Osteocyte (in vitro differentiated cells): Measurements from ENCODE around the gene CCDC51. TPM values are rescaled to one million over a fixed set of nuclear protein-coding genes. Genes with fewer than 3 reads are reported as not detected.

Experiments
- DNase-seq: peaks from one replicate; pipeline ENCODE4 v3.0.0; 2021; ENCODE audit warnings: mixed read lengths; ENCODE audit not compliant: unreplicated experiment; ENCODE audit errors: extremely low spot score
- H3K27ac Mint-ChIP-seq: one replicate; pipeline ENCODE4 v1.8.0; 2021; ENCODE audit warnings: mild to moderate bottlenecking, mixed read lengths; ENCODE audit not compliant: unreplicated experiment
- H3K27me3 Mint-ChIP-seq: one replicate; pipeline ENCODE4 v1.8.0; 2021; ENCODE audit warnings: mixed read lengths; ENCODE audit not compliant: unreplicated experiment
- H3K36me3 Mint-ChIP-seq: one replicate; pipeline ENCODE4 v1.8.0; 2021; ENCODE audit warnings: mixed read lengths; ENCODE audit not compliant: unreplicated experiment
- H3K4me1 Mint-ChIP-seq: one replicate; pipeline ENCODE4 v1.8.0; 2021; ENCODE audit warnings: mixed read lengths; ENCODE audit not compliant: unreplicated experiment
- H3K4me3 Mint-ChIP-seq: one replicate; pipeline ENCODE4 v1.8.0; 2021; ENCODE audit warnings: mild to moderate bottlenecking, moderate library complexity, mixed read lengths; ENCODE audit not compliant: unreplicated experiment
- H3K9me3 Mint-ChIP-seq: one replicate; pipeline ENCODE4 v1.8.0; 2021; ENCODE audit warnings: mixed read lengths; ENCODE audit not compliant: unreplicated experiment
- total RNA-seq: library from RNA; stranded (reverse); gene quantifications from 2 replicates; pipeline ENCODE4 v1.2.1, GENCODE V29; 2021
- TF ChIP-seq, protein P1 (sequence below): fragments of 200-600 bp; sonication (generic); IDR thresholded peaks from 2 replicates; pipeline ENCODE4 v1.5.0; 2021; ENCODE audit warnings: antibody characterized with exemption, mild to moderate bottlenecking, moderate library complexity

CCDC51 gene
- total RNA-seq, 1 donor from 2014 or later: 11.3 TPM

DNA sequence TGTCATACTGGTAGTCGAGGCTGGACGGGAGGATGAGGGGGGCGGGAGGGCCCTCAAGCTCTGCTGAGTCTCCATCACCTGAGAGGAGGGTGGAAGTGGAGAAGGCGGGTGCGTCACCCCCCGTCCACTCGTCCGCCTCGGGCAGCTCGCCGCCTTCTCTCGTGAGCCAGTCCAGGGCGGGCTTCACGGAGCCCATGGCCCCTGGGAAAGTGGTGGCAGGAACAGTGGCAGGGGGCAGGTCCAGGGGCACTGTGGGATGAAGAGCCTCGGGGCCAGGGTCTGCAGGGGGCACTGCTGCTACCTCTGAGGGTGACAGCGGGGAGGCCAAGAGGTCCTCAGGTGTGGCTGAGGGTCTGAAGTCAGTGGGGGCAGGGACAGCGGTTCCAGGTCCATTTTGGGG lies 20.3 kb downstream of the CCDC51 start:
- H3K9me3 Mint-ChIP-seq: no peaks in the 10 kb centered on the region
- H3K27ac Mint-ChIP-seq: no peak overlapping the region
- H3K36me3 Mint-ChIP-seq: peaks cover 23% of the 10 kb centered on the region
- TF ChIP-seq, protein P1, sequence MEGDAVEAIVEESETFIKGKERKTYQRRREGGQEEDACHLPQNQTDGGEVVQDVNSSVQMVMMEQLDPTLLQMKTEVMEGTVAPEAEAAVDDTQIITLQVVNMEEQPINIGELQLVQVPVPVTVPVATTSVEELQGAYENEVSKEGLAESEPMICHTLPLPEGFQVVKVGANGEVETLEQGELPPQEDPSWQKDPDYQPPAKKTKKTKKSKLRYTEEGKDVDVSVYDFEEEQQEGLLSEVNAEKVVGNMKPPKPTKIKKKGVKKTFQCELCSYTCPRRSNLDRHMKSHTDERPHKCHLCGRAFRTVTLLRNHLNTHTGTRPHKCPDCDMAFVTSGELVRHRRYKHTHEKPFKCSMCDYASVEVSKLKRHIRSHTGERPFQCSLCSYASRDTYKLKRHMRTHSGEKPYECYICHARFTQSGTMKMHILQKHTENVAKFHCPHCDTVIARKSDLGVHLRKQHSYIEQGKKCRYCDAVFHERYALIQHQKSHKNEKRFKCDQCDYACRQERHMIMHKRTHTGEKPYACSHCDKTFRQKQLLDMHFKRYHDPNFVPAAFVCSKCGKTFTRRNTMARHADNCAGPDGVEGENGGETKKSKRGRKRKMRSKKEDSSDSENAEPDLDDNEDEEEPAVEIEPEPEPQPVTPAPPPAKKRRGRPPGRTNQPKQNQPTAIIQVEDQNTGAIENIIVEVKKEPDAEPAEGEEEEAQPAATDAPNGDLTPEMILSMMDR: no peak
- no peak overlapping the region for H3K4me3 Mint-ChIP-seq
- DNase-seq: no peak
- peaks cover 13% of the 10 kb centered on the region for H3K4me1 Mint-ChIP-seq
- H3K27me3 Mint-ChIP-seq: no peaks in the 10 kb centered on the region

DNA sequence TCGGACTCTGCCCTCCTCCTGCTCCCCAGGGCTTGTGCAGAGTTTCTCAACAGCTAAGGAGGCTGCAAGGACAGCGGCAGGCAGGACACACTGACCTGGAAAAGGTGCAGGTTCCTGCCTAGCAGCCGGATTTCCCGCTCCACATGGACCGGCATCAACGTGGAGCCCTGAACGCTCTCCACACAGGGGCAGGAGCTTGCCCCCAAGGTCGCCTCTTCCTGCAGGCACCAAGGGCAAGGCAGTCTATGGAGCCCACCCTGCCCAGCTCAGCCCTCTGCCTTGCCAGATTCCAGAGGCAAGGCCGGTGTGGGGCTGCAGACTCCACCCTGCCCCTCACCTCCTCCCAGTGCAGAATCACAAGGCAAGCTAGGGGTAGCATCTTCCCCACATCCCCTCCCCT lies 20.8 kb downstream of the CCDC51 start:
- Mint-ChIP-seq H3K9me3 (no peaks in the 10 kb centered on the region), H3K36me3 (peaks cover 23% of the 10 kb centered on the region), H3K27ac (no peak overlapping the region), H3K4me1 (peaks cover 8% of the 10 kb centered on the region), H3K27me3 (no peaks in the 10 kb centered on the region), H3K4me3 (no peak overlapping the region)
- no peak for DNase-seq
- TF ChIP-seq, protein P1: no peak

DNA sequence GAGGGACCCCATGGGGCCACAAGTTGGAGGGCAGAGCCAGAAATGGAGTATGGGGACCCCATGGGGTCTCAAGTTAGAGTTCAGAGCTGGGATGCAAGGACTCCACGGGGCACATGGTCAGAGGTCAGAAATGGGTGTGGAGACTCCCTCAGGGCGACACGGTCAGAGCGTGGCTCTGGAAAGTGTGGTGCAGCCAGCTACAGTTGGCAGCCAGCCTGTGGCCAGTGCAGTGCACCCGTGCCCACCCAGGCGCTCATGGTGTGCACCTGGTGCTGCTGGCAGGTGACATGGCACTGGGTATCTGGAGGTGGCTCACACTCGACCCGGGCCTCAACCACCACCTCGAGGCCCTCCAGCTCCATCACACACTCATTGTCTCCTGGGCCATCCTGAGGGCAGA lies 21.3 kb downstream of the CCDC51 start:
- TF ChIP-seq, protein P1: no peak
- H3K9me3 Mint-ChIP-seq: no peaks in the 10 kb centered on the region
- no peak for DNase-seq
- peaks cover 23% of the 10 kb centered on the region for H3K36me3 Mint-ChIP-seq
- no peak overlapping the region for H3K27ac Mint-ChIP-seq
- H3K4me1 Mint-ChIP-seq: peaks cover 7% of the 10 kb centered on the region
- H3K4me3 Mint-ChIP-seq: no peak overlapping the region
- no peaks in the 10 kb centered on the region for H3K27me3 Mint-ChIP-seq

DNA sequence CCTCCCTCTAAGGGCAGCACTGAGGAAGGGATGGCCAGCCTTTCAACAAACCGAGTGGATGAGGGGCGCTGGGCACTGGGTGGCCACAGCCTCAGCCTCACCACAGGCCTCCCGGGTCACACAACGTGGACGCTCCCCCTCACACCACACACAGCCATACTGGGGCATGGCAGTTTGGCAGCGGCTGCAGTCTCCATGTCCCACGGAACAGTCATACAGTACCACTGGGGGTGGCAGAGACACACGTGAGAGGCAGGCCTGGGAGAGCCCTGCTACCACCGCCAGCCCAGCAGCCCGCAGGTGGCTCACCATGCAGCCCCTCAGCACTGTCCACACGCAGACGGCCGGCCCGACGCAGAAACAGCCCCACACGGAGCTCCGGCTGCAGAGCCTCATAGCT lies 21.8 kb downstream of the CCDC51 start:
- TF ChIP-seq, protein P1: no peak
- H3K4me3 Mint-ChIP-seq: no peak overlapping the region
- peaks cover 5% of the 10 kb centered on the region for H3K4me1 Mint-ChIP-seq
- H3K27me3 Mint-ChIP-seq: no peaks in the 10 kb centered on the region
- H3K9me3 Mint-ChIP-seq: no peaks in the 10 kb centered on the region
- peaks cover 26% of the 10 kb centered on the region for H3K36me3 Mint-ChIP-seq
- DNase-seq: no peak
- no peak overlapping the region for H3K27ac Mint-ChIP-seq

DNA sequence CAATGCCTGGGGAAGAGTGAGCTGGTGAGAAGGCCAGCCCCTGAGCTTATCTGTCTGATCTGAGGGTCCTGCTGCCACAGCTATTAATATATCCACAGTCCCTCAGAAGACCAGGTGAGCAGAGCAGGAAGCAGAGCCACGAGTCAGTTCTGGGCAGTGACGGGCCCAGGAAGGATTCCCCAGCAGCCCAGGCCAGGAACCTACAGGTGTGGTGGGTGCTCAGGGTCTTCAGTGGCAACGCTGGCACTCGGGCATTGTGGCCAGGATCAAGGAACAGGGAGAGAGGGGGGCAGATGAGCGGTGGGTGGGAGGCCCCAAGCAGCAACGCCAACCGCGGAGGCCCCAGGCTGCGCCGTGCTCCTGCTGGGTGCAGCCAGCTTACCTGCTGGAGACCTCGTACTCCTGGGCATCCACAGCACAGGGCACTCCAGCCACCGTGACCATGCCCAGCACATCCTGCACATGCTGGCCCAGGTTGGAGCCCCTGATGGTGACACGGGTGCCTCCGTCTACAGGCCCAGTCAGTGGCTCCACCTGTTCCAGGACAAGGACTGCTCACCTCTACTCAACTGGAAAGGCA lies 22.3 kb downstream of the CCDC51 start:
- TF ChIP-seq, protein P1: no peak
- Mint-ChIP-seq H3K9me3 (no peaks in the 10 kb centered on the region), H3K36me3 (peaks cover 28% of the 10 kb centered on the region), H3K27ac (no peak overlapping the region), H3K4me1 (peaks cover 2% of the 10 kb centered on the region), H3K27me3 (no peaks in the 10 kb centered on the region), H3K4me3 (no peak overlapping the region)
- no peak for DNase-seq
